ENCODE data around the gene THAP5.
A peak's percentile ranks its signal among the peaks of the same experiment; 100 is the strongest.

THAP5 gene

DNA sequence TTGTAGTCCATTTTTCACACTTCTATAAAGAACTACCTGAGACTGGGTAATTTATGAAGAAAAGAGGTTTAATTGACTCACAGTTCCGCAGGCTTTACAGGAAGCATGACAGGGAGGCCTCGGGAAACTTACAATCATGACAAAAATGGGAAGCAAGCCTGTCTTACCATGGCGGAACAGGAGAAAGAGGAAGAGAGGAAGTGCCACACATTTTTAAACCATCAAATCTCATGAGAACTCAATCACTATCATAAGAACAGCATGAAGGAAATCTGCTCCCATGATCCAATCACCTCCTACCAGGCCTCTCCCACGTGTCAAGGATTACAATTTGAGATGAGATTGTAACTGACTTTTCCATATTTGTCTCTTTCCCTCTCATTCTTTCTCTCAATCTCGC, 34.2 kb downstream of the THAP5 start:
- DNase-seq (ENCODE audit: low read depth in 2 of 2): no peak

DNA sequence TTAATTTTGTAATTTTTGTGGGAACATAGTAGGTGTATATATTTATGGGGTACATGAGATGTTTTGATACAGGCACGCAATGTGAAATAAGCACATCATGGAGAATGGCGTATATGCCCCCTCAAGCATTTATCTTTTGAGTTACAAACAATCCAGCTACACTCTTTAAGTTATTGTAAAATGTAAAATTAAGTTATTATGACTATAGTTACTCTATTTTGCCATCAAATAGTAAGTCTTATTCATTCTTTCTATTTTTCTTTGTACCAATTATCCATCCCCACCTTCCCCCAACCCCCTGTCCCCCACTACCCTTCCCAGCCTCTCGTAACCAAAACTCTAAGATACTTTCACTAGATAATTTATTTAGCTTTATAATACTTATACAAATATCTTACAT, 35.8 kb downstream of the THAP5 start:
- no peak for DNase-seq (ENCODE audit: low read depth in 2 of 2)

DNA sequence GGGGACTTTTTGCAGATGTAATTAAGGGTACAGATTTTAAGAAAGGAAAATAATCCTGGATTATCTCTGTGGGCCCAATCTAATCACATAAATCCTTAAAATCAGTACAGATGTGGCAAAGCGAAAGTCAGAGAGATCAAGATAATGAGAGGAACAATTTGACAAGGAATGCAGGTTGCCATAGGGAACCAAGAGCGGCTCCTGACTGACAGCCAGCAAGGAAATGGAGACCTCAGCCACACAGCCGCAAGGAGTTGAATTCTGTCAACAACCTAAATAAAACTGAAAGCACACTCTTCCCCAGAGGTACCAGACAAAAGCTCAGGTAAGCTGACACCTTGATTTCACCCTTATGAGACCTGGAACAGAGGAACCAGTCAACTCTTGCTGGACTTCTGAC, 40.2 kb downstream of the THAP5 start:
- DNase-seq (ENCODE audit: low read depth in 2 of 2): no peak

DNA sequence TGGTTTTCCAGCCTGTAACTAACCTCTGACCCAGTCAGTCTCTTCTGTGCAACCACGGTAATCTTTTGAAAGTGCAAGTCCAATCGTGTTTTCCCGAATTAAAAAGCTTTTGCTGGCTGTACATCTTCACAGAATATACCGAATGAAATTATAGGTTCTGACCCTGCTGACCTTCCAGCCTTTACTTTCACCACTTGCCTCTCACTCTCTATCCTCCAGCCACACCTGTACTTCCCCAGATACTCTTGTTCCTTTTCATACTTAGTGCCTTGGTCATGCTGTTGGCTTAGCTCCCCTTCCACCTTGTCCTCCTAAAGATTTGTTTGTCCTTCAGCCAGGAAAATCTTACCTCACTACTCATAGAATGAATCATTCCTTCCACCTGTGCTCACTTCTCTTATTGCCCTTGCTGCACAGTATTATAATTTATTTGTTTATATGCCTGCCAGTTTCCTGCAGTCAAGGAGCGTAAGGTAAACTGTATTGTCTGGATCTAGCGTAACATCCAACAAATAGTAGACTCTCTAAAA, 41.3 kb downstream of the THAP5 start:
- DNase-seq (ENCODE audit: low read depth in 2 of 2): no peak

DNA sequence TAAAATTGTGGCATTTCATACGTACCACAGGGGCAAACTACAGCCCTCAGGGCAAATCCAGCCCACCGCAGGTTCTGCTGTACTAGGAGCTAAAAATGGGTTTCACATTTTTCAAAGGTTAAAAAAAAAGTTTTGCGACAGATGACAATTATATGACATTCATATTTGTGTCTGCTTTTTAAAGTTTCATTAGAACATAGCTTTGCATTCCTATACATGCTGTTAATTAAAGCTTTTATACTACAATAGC, 42.8 kb downstream of the THAP5 start:
- DNase-seq (ENCODE audit: low read depth in 2 of 2): no peak

DNA sequence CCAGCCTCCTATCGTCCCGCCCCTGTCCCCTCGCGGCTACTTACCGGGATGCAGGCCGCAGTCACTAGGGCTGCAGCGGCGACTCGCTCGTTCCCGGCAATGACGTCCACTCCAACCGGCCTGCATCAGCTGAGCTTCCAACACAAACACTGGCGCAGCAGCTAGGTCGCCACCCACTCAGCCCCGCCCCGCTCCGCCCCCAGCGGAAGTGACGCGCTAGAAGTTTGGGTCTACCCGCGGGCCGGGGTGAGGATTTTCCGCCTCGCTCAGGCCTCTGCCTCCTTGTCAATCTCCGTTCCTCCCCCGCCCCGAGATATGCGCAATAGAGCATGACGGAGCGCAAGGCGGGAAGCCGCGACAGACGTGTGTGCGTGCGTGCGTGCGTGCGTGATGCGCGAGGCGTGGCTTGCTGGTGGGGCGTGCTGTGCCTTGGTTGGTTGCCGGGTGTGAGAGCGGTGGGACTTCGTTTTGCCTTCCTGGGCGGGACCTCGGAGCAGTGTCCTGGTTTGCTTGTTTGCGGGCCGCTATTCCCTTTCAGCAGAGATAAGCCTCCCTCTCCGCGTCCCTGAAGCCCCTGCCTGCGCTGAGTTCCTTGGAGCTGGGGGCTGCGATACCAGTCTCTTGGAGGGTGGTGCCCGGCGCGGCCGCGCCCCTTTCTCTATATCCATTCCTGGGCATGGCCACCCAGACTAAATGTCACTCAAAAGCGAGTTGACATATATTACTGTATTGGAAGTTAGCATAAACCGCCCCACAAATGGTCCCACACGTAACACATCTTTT, 43.3 kb downstream of the THAP5 start, which contains the start of gene PNPLA8:
Gene PNPLA8 (minus strand): TSS at position 151 of the 783 bp plus-strand sequence. CDS start 10,644 bp downstream, outside the sequence.
- peak; percentile 100 for DNase-seq (ENCODE audit: low read depth in 2 of 2)

DNA sequence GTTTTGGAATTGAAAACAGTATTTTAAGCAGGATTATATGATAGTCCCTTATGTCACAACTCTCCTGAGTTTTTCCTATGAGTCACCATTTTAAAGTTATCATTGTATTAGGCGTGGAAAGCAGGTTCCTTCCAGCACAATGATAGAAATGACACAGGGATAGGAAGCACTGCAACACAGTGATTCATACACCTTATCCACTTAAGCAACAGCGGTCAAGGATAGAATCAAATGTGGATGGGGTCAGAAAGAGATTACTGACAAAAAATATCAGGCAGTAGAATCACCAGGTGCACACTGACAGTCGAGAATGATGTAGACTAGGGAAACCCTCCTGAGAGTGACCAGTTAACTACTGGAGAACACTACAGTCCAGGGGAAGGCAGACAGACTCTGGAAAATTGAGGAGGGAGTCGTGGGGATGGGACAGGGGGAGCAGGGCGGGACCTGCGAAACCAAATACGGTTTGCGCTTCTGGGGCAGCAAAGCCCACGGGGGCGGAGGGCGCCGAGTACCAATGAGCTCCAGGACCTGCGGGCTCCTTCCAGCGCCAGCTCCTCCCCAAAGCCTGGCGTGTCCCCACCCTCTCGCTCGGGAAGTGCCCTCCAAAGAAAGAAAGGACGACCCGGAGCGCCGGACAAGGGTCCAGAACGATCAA, 44.0 kb downstream of the THAP5 start:
- DNase-seq (ENCODE audit: low read depth in 2 of 2): no peak

DNA sequence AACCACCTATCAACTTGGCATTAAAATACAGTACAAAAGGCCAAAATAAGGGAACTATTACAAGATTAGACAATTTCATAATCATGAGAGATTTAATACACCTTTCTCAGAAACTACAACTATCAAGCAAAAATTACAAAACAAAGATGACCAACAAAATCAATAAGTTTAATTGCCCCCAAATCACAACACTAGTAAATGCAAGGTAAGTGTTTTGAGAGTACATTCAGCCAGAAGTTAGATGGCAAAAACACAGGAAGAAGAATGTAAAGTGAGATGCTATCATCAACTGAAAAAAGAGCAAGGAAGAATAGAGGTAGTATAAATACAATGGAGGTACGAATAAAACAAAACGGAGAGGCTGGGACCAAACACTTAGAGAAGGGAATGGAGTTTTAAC, 46.7 kb downstream of the THAP5 start:
- no peak for DNase-seq (ENCODE audit: low read depth in 2 of 2)

DNA sequence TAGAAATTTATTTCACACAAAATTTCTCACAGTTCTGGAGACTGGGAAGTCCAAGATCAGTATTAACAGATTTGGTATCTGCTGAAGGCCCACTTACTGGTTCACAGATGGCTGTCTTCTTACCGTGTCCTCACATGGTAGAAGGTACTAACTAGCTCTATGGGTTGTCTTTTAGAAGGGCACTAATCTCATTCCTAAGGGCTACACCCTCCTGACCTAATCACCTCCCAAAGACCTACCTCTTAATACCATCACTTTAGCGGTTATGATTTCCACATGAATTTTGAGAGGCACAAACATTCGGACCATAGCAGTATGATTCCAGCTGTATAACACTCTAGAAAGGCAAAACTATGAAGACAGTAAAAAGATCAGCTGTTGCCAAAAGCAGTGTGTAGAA, 51.6 kb downstream of the THAP5 start:
- no peak for DNase-seq (ENCODE audit: low read depth in 2 of 2)

DNA sequence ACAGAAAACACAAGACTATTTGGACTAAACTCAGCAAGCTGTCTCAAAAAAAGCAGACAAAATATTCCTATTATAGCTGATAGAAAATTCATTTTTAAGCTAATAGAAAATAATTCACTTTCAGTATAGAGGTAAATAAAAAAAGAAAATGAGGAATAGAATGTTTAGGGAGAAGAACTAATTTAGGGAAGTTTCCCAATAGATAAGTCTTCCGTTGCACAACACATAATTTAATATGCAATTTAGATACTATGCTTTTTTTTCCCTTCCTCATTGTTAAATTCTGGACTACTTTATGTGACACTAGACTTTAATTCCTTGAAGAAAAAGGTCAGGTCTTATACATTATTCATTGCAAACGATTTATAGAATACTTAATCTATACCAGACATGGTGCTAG, 53.9 kb downstream of the THAP5 start:
- no peak for DNase-seq (ENCODE audit: low read depth in 2 of 2)

DNA sequence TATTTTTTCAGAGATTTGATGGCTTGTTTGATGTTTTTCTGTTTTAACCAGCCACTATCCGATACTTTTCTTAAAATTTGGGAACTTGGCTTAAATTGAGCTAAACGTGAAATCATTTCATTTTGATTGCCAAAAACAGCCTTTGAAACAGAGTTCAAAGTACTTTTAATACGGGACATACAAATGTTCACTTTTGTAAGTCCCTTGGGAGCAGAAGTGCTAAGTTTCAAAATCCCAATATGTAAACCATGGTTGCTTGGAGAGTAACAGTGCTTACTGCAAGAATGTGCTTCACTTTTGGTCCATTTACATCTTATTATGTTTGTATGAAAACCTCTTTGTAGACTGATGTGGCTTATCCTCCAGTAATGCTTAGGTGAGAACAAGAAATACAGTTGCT, 54.5 kb downstream of the THAP5 start:
- no peak for DNase-seq (ENCODE audit: low read depth in 2 of 2)
